Measurements from ENCODE around the gene TNFSF12. TPM values are rescaled to one million over a fixed set of nuclear protein-coding genes. Genes with fewer than 3 reads are reported as not detected.

The TNFSF12 gene
- total and polyA plus RNA-seq, 9 of the 15 experiments (the other 6 are each of a cell fraction or from before 2014, with no cell fraction given), result 0.03 to 0.95 (median 0.19) TPM; not detected in 3

DNA sequence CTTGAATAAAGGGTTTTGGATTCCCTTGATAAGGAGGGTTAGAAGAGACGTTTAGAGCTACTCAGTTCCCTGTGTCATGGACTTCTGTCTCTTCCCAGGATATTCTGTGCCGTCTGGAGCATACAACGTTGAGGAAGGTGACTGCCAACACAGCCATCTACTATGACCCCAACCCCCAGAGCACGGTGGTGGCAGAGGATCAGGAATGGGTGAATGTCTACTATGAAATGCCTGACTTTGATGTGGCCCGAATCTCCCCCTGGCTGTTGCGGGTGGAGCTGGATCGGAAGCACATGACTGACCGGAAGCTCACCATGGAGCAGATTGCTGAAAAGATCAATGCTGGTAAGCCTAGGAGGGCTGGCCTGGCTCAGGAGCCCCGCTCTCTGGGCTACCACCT, 40.0 kb upstream of the TNFSF12 start:
- Histone ChIP-seq H2AFZ (ENCODE audit: low read depth, low read length) (no peak overlapping the region), H3K36me3 (ENCODE audit: control insufficient read depth, insufficient read depth, low read length) (peaks cover 90% of the 10 kb centered on the region), H3K27ac (ENCODE audit: extremely low read depth, low read depth, low read length) (no peak overlapping the region), H3K9me3 (replicated peaks; ENCODE audit: control insufficient read depth, insufficient read depth, low read depth, low read length) (no peaks in the 10 kb centered on the region), H3K9ac (ENCODE audit: insufficient read depth in 1 of 2, low read depth in 2 of 2, low read length in 2 of 2) (peak overlapping the region in 1 of 2 experiments; percentile 36; a peak in 2 of 4 replicates), H3K4me2 (ENCODE audit: insufficient read depth, low read length) (no peak overlapping the region), H3K4me1 (replicated peaks in 1 of 2; ENCODE audit: control insufficient read depth in 2 of 2, insufficient read depth in 2 of 2, low read length in 2 of 2) (no peaks in the 10 kb centered on the region; a peak in 1 of 5 replicates), H3K4me3 (no peak overlapping the region), H4K20me1 (replicated peaks; ENCODE audit: control insufficient read depth, insufficient read depth, low read length) (no peaks in the 10 kb centered on the region), H3K9me1 (ENCODE audit: control insufficient read depth, insufficient read depth, low read length) (peaks cover 3% of the 10 kb centered on the region), H3K79me2 (ENCODE audit: control insufficient read depth, insufficient read depth, low read length) (no peaks in the 10 kb centered on the region), H3K27me3 (ENCODE audit: control insufficient read depth in 2 of 2, insufficient read depth in 2 of 2, low read length in 2 of 2) (no peaks in the 10 kb centered on the region)
- no TSS peak for BruUV-seq (replicated peaks)
- ChIA-PET POLR2A (interaction anchor here (0.6 to 2.3 kb wide), 5 partner anchors 15 to 177 kb away, joined by 3 to 18 read pairs (median 3); no protein-coding TSS in a partner anchor), CTCF (ENCODE audit: low intra/inter-chr PET ratio) (no interaction called here)
- in situ Hi-C loops (cut with MboI) (no loop called here), intact Hi-C loops (cut with micrococcal nuclease) (no loop called here)
- FAIRE-seq, result no peak
- peak in 1 of 4 experiments; percentile 10 for DNase-seq (ENCODE audit: extremely low read depth in 1 of 4, low spot score in 3 of 4)
- TF ChIP-seq, protein P1, sequence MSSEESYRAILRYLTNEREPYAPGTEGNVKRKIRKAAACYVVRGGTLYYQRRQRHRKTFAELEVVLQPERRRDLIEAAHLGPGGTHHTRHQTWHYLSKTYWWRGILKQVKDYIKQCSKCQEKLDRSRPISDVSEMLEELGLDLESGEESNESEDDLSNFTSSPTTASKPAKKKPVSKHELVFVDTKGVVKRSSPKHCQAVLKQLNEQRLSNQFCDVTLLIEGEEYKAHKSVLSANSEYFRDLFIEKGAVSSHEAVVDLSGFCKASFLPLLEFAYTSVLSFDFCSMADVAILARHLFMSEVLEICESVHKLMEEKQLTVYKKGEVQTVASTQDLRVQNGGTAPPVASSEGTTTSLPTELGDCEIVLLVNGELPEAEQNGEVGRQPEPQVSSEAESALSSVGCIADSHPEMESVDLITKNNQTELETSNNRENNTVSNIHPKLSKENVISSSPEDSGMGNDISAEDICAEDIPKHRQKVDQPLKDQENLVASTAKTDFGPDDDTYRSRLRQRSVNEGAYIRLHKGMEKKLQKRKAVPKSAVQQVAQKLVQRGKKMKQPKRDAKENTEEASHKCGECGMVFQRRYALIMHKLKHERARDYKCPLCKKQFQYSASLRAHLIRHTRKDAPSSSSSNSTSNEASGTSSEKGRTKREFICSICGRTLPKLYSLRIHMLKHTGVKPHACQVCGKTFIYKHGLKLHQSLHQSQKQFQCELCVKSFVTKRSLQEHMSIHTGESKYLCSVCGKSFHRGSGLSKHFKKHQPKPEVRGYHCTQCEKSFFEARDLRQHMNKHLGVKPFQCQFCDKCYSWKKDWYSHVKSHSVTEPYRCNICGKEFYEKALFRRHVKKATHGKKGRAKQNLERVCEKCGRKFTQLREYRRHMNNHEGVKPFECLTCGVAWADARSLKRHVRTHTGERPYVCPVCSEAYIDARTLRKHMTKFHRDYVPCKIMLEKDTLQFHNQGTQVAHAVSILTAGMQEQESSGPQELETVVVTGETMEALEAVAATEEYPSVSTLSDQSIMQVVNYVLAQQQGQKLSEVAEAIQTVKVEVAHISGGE (CRISPR knock-in tag; IDR thresholded peaks at IDR 0.05), result no peak
- TF ChIP-seq ZBTB33 (CRISPR knock-in tag; IDR thresholded peaks at IDR 0.05) (peak; percentile 59), MED1 (CRISPR knock-in tag; IDR thresholded peaks at IDR 0.05; ENCODE audit: borderline replicate concordance) (no peak)
- WGBS (ENCODE audit: insufficient coverage, low coverage, missing lambda C conversion rate), result 98% methylated on average over 6 of the region's 9 CpGs
- ATAC-seq, result no peak
